NCI-H128 (cell line): ENCODE results near the gene PLPPR5.

Experiments
- DNase-seq: peaks from one replicate; lab custom pipeline; 2025; ENCODE audit not compliant: unreplicated experiment; lab: John Stamatoyannopoulos, UW

PLPPR5 gene

GRCh38 chr1:98860329-98860728, 144.3 kb downstream of the PLPPR5 start:
- DNase-seq, result no peak

DNA sequence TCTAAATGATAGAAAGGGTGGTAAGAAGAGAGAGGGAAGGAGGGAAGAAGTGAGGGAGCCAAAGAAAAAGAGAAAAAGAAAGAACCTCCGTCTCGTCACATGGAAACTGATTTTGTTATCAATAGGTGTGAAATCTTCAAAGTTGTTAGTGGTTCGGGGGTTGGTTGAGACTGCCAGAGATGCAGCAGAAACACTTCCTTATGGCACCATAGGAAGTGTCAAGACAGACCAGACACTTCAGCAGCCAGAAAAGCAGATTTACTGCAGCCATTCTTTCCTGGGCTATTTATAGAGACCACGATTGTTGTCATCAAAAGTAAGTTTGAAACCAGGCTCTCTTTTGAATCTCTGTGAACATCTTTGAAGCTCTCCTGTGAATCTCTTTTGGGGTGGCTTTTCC, 150.5 kb downstream of the PLPPR5 start:
- no peak for DNase-seq

DNA sequence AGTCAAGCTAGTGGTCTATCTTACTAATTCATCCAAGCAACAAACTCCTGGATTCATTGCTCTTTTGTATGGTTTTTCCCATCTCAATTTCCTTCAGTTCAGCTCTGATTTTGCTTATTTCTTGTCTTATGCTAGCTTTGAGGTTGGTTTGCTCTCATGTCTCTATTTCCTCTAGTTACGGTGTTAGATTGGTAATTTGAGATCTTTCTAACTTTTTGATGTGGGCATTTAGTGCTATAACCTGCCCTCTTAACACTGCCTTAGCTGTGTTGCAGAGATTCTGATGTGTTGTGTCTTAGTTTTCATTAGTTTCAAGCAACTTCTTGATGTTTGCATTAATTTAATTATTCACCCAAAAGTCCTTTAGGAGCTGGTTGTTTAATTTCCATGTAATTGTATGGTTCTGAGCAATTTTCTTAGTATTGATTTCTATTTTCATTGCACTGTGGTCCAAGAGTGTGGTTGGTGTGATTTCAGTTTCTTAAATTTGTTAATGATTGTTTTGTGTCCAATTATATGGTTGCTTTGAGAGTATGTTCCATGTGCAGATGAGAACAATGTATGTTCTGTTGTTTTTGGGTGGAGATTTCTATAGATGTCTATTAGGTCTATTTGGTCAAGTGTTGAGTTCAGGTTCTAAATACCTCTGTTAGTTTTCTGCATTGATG, 154.6 kb downstream of the PLPPR5 start:
- DNase-seq, result no peak

DNA sequence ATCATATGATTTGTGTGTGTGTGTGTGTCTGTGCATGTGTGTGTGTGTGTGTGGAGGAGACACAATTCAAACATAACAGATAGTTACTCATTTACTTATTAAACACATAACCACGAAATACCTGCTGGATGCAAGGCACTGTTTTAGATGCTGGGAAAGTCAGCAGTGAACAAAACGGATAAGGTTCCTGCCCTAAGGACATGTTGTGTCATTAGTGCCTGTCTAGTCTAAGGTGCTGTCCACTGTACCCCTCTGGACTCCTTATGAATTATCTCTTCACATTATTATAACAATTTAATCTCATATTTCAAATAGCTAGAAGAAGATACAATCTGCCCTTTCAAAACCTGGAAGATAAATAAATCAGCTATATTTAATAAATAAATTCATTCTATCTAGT, 162.4 kb downstream of the PLPPR5 start:
- no peak for DNase-seq
